ENCODE measurements around the gene PRRT4.

The PRRT4 gene

DNA sequence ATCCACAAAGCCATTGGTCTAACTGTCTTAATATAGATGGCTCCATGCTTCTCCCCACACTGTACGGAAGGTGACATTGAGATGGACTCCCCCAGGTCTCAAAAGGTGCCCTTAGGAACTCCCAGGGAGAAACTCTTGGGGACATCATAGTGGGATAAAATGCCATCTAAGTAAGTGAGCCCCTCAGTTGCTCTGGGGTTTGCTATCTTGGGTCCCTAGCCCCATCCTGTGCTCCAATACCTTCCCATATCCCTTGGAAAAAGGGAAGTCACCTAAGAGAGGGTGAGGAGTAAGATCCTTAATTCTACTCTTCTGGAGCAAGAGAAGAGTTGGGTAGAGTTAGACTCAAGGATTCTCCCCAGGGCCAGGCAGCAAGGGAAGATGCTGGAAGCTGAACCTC is 7.9 kb downstream of the PRRT4 start:
- TF ChIP-seq POLR2A (IDR thresholded peaks at IDR 0.05; ENCODE audit: low read depth, low read length), result no peak
- no peak for FAIRE-seq
- no peak for DNase-seq (ENCODE audit: insufficient read length, low spot score)

DNA sequence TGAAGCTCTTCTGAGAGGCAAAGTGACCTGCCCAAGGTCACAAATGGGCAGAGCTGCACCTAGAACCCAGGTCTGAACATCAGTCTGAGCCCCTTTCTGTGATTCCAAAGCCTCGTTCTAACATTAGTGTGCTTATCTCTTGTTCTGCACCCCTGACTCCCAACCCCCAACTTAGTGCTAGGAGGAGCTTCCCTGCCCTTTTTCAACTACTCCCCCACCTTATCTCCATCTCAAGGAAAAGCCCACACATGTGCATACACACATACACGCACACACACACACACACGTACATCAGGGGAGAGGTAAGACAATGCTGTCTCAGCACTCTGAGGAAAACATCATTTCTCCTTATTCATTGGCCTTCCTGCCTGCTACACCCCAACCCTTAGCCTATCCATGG is 8.3 kb downstream of the PRRT4 start:
- no peak for TF ChIP-seq POLR2A (IDR thresholded peaks at IDR 0.05; ENCODE audit: low read depth, low read length)
- DNase-seq (ENCODE audit: insufficient read length, low spot score), result no peak
- FAIRE-seq, result no peak

DNA sequence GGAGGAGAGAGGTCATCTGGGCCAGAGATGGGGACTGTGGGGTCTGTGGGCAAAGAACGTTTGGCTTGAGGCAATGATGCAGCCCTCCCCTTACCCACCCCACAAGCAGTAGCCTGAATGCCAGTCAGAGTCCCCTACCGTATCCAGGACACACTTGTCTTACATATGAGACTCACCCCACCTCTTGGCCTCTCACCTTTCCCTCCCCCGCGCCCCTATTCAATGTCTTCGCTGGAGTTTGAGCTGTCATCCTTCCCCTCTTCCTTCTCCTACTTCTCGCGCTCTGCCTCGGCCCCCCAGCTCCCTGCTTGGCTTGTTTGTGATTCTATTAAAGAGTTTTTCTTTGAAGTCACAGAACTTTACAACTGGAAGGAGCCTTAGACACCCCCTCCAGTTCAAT is 8.9 kb downstream of the PRRT4 start:
- DNase-seq (ENCODE audit: insufficient read length, low spot score), result no peak
- TF ChIP-seq POLR2A (IDR thresholded peaks at IDR 0.05; ENCODE audit: low read depth, low read length), result no peak
- no peak for FAIRE-seq

DNA sequence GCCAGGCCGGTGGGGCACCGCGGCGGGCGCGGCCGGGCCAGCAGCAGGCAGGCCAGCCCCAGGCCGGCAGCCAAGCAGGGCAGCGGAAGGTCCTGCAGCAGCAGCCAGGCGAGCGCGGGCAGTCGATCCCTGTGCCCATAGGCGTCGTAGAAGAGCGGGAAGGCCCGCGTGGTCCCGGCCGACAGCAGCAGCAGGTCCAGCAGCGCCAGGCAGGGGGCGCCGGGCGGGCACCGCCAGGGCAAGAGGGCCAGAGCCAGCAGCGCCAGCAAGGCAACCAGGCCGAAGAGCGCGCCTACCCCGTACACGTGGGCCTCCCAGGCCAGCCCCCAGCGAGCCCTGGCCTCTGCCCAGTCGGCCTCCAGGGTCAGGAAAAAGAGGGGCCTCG is 9.3 kb downstream of the PRRT4 start:
- FAIRE-seq (no peak), DNase-seq (ENCODE audit: insufficient read length, low spot score) (no peak)
- no peak for TF ChIP-seq POLR2A (IDR thresholded peaks at IDR 0.05; ENCODE audit: low read depth, low read length)

DNA sequence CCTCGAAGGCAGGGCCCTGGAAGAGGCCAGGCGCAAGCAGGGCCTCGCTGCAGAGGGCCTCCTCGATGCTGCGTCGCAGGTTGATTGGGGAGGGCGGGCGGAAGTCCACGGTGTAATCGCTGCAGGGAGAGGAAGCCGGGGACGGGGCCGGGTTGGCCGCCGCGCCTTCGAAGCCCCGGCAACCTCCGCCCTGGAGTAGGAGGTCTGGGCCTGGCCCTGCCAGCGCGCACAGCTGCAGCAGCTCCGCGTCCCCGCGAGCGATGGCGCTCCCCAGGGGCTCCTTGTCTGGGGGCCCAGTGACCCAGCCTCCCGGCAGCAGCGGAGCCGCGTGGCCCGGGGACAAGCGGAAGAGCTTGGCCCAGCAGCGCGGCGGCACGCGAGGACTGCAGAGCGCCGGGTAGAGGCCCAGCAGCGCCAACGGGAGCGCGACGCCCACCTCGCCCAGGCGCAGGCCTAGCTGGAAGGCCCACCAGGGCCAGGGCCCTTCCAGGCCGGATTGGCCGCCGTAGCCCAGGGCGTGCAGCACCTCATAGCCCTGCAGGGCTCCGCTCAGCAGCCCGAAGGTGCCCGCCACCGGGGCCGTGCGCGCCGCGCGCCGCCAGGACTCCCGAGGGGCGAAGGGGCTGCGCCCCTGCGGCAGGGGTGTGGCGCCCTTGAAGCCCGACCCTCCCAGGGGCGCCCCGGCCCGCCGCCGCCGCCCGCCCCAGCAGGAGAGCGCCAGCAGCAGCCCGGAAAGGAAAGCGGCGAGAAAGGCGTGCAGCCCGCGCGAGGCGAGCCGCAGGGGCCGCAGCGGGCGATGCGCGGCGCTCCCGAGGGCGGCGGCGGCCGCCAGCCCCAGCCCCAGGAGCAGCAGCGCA is 10.0 kb downstream of the PRRT4 start:
- no peak for TF ChIP-seq POLR2A (IDR thresholded peaks at IDR 0.05; ENCODE audit: low read depth, low read length)
- FAIRE-seq (no peak), DNase-seq (ENCODE audit: insufficient read length, low spot score) (no peak)

DNA sequence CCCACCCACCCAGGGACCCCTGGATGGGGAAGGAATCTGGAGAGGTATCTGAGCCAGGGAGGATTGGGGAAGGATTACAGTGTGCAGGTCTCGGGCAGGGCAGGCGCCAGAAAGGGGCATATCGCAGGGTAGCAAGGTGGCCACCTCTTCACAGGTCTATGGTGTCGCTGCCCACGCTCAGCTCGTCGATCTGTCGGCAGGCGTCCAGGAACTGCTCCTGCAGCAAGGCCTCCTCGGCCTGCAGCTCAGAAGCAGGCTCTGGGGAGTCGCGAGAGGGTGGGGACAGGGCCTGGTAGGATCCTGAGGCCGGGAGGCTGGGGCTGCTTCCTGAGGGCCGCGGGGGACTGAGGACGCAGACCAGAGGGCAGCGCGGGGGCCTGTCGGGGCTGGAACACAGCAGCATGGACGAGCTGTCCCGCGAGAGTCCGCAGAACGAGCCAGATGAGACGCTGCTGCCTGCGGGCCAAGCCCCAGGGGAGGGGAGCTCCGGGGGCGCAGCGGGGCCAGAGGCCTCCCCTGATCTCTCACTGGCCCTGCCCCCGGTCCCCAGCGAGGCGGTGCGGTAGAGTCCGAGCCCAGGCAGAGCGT is 10.7 kb downstream of the PRRT4 start:
- DNase-seq (ENCODE audit: insufficient read length, low spot score), result no peak
- FAIRE-seq, result no peak
- TF ChIP-seq POLR2A (IDR thresholded peaks at IDR 0.05; ENCODE audit: low read depth, low read length), result no peak

DNA sequence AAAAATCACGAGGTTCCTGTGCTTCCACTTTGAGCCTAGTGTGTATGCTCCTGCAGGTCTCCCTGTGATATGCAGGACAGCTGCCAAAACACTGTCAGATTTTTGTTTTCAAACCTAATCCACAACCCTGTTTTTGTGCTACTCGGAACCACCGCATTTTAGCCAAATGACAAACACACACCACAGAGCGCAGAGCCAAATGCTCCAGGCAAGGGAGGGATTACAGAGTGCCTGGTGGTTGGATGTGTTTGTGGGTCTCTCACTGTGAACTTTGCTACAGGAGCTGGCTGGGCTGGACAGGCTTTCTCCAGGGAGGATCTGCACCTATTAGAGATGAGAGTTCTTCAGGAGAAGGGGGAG is 12.0 kb downstream of the PRRT4 start:
- FAIRE-seq (no peak), DNase-seq (ENCODE audit: insufficient read length, low spot score) (no peak)
- no peak for TF ChIP-seq POLR2A (IDR thresholded peaks at IDR 0.05; ENCODE audit: low read depth, low read length)

DNA sequence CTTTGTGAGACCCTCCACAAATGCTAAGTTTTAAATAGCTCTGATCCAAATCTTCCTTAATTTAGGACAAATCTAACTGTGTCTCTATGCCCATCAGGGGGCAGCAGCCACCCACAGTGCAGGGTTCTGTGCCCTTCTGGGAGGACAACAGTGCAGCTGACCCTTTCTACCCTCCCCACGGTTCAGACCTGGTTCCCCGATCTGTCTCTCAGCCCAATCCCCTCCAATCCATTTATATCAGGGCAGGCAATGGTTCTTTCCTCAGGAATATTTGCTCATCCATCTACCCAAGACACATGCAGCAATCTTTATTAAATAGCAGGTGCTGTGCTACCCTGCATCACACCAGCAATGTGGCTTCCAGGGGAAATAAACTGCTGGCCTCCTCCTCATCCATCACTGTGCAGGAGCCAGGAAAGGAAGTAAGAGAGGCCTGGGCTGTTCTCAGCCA is 13.8 kb downstream of the PRRT4 start:
- FAIRE-seq (no peak), DNase-seq (ENCODE audit: insufficient read length, low spot score) (no peak)
- TF ChIP-seq POLR2A (IDR thresholded peaks at IDR 0.05; ENCODE audit: low read depth, low read length), result no peak

DNA sequence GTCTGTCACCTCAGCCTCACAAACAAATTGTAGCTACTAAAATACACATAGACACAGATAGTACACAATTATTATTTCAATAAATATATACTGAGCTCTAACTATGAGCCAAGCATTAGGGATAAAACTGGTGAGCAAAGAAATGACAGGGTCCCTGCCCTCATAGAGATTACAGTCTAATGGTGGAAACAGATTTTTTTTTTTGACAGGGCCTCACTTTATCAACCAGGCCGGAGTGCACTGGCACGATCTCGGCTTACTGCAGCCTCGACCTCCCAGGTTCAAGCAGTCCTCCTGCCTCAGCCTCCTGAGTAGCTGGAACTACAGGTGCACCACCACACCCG is 17.1 kb downstream of the PRRT4 start:
- FAIRE-seq (no peak), DNase-seq (ENCODE audit: insufficient read length, low spot score) (no peak)
- TF ChIP-seq POLR2A (IDR thresholded peaks at IDR 0.05; ENCODE audit: low read depth, low read length), result no peak

DNA sequence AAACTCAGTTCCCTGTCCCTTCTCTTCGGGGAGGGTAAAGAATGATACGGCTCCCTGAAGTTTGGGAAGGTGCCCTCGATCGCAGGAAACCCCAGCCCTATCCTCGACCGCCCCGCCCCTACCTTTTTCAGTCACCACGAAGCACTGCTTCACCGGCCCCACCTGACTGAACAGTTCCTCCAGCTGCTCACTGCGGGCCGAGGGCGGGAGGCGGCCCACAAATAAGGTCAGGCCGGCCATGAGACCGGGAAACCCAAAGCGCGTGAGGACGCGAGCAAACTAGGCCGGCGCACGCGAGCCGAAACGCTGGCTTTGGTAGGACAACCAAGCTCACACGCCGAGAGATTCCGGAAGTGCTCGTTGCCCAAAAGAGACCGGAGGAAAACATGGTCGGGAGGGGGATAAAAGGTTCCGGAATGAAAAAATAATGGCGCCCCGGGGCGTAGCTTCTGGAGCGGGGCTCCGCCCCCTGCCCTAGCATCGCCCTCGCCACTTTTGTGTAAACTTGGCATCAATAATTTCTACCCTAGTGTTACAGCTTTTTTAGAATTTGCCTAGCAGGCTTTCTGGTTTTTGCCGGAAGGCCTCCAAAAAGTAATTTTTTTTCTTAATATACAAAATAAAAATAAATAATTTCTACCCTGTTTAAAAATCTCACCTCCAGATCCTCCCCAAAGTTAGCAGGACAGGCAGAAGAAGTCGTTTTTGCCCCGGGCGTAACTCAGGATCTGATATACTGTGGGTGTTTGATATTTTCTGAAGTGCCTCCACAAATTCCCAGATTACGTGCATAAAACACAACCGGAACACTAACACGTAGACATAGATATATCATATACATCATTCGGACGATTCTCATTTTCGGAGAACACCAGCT is 17.7 kb downstream of the PRRT4 start, which contains the start of gene RBM28:
Gene RBM28, minus strand, starts transcription at position 355 of the 877 bp plus-strand sequence. Its CDS starts 115 bp downstream, at position 240.
- peak; percentile 95 for TF ChIP-seq POLR2A (IDR thresholded peaks at IDR 0.05; ENCODE audit: low read depth, low read length)
- no peak for FAIRE-seq

DNA sequence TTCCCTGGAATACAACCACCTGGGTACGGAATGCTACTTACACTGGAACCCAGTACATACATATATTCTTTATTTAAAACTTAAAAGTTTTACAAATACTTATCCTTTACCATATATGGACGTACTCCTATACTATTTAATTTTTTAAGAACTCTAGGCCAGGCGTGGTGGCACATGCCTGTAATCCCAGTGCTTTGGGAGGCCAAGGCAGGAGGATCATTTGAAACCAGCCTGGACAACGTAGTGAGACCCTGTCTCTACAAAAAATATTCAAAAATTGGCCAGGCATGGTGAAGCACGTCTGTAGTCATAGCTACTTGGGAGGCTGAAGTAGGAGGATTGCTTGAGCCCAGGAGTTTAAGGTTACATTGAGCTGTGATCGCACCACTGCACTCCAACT is 19.8 kb downstream of the PRRT4 start:
- DNase-seq (ENCODE audit: insufficient read length, low spot score) (no peak), FAIRE-seq (no peak)
- TF ChIP-seq POLR2A (IDR thresholded peaks at IDR 0.05; ENCODE audit: low read depth, low read length), result no peak

More for the DNA sequence above, 17.7 kb downstream of the PRRT4 start, which contains the start of gene RBM28:
- peak; percentile 90 for DNase-seq (ENCODE audit: insufficient read length, low spot score)

DNA sequence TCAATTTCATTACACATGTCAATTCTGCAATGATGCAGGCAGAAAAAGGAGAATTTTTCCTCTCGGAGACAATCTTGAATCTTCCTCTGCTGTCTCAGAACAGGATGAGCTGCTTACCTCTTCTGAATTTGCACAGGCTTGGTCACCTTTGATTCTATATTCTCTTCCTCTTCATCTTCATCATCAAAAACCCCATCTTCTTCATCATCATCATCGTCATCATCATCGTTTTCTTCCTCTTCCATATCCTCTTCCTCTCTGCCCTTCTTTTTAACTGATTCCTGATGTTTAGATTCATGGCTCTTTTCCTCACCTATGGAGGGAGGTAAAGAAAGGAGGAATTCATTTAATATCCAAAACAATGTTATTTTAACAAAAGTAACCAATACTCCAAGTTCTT is 25.8 kb downstream of the PRRT4 start:
- TF ChIP-seq POLR2A (IDR thresholded peaks at IDR 0.05; ENCODE audit: low read depth, low read length), result no peak
- FAIRE-seq (no peak), DNase-seq (ENCODE audit: insufficient read length, low spot score) (no peak)

DNA sequence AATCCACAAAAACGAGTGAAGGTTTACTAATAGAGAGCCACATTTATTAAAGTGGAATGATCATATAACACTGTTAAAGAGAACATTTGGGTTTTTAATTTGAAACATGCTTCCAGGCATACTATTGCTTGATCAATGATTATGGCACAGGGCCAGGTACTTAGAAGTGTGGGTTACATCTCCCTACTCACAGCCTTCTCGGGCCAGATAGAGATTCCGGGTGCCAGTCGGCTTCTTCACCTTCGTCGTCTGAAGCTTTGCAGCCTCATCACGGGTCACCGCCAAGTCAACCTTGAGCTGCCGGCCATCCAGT is 37.2 kb downstream of the PRRT4 start:
- FAIRE-seq (no peak), DNase-seq (ENCODE audit: insufficient read length, low spot score) (no peak)
- TF ChIP-seq POLR2A (IDR thresholded peaks at IDR 0.05; ENCODE audit: low read depth, low read length), result no peak

Data from H54 (cell line).